IPS DF 6.9 (cell line): ENCODE results near the gene SPATA24.
"Not testable (repeated sequence)": the region's sequence is repeated elsewhere in the genome, so short reads cannot be mapped to it uniquely, and the experiment has no call there.

Experiments used
- DNase-seq: peaks from one replicate; pipeline ENCODE4 v3.0.0-alpha.2; 2013; ENCODE audit warnings: low read depth, low spot score
- H3K27ac ChIP-seq: one replicate; pipeline ENCODE4 v1.5.1; 2013; ENCODE audit warnings: low read length, control low read depth
- H3K27me3 ChIP-seq: 2 replicates; pipeline ENCODE4 v1.6.1; 2013; ENCODE audit warnings: mild to moderate bottlenecking, low read length; ENCODE audit not compliant: control insufficient read depth, insufficient read depth
- H3K36me3 ChIP-seq: 2 replicates; pipeline ENCODE4 v1.6.1; 2013; ENCODE audit warnings: low read length; ENCODE audit not compliant: control insufficient read depth, insufficient read depth
- H3K4me1 ChIP-seq: 2 replicates; pipeline ENCODE4 v1.6.1; 2013; ENCODE audit warnings: low read length; ENCODE audit not compliant: control insufficient read depth, insufficient read depth
- H3K4me3 ChIP-seq: 2 replicates; pipeline ENCODE4 v1.5.1; 2013; ENCODE audit warnings: mild to moderate bottlenecking, low read length
- H3K9me3 ChIP-seq: 2 replicates; pipeline ENCODE4 v1.6.1; 2013; ENCODE audit warnings: low read length, inconsistent platforms; ENCODE audit not compliant: control insufficient read depth, insufficient read depth
- WGBS: extraction: QIAGEN DNeasy Blood & Tissue Kit; methylation state at CpG from one replicate; pipeline ENCODE4 v1.1.7; 2013; ENCODE audit warnings: mixed read lengths, missing lambda C conversion rate; ENCODE audit not compliant: insufficient read length, insufficient coverage; 5-methylcytosine and 5-hydroxymethylcytosine counted together

SPATA24 gene

GRCh38 chr5:139403787-139404483, at the start of gene SPATA24:
Gene SPATA24 (minus strand): TSS chr5:139404089. CDS start chr5:139404060, 29 bp downstream.
- peak; percentile 91 for DNase-seq
- peak within 1 kb of the TSS; percentile 97; the same call in 1 of the 2 replicates for H3K4me3 ChIP-seq
- peaks cover 3% of the 10 kb centered on the region for H3K4me1 ChIP-seq
- H3K27me3 ChIP-seq: no peaks in the 10 kb centered on the region
- peaks cover 8% of the 10 kb centered on the region; the same call in 1 of the 2 replicates for H3K36me3 ChIP-seq
- H3K27ac ChIP-seq: no peak within 1 kb of the TSS
- no CpG with 5 or more reads among the region's 41 CpGs for whole genome bisulfite sequencing
- no peaks in the 10 kb centered on the region for H3K9me3 ChIP-seq

GRCh38 chr5:139451878-139452660, 48.2 kb upstream of the SPATA24 start:
- no peak for DNase-seq
- 100% methylated on average over 3 of the region's 3 CpGs for WGBS

GRCh38 chr5:139451176-139451575, 47.3 kb upstream of the SPATA24 start:
- H3K4me1 ChIP-seq: no peaks in the 10 kb centered on the region
- H3K9me3 ChIP-seq: no peaks in the 10 kb centered on the region
- no peak overlapping the region for H3K27ac ChIP-seq
- 0 out of 2 replicates have a peak, but pooled peaks cover 5% of the 10 kb centered on the region for H3K36me3 ChIP-seq
- H3K27me3 ChIP-seq: no peaks in the 10 kb centered on the region
- 100% methylated on average over 2 of the region's 2 CpGs for WGBS
- DNase-seq: no peak
- H3K4me3 ChIP-seq: no peak overlapping the region

More at GRCh38 chr5:139451878-139452660, 48.2 kb upstream of the SPATA24 start:
- H3K9me3 ChIP-seq: no peaks in the 10 kb centered on the region
- no peak overlapping the region for H3K4me3 ChIP-seq
- no peaks in the 10 kb centered on the region for H3K4me1 ChIP-seq
- H3K27ac ChIP-seq: no peak overlapping the region
- H3K36me3 ChIP-seq: 0 out of 2 replicates have a peak, but pooled peaks cover 5% of the 10 kb centered on the region
- no peaks in the 10 kb centered on the region for H3K27me3 ChIP-seq

GRCh38 chr5:139446956-139447779, 43.3 kb upstream of the SPATA24 start:
- no peak overlapping the region for H3K27ac ChIP-seq
- no peak for DNase-seq

GRCh38 chr5:139445325-139446170, 41.7 kb upstream of the SPATA24 start:
- Histone ChIP-seq H3K36me3 (no peaks in the 10 kb centered on the region), H3K4me1 (no peaks in the 10 kb centered on the region), H3K9me3 (no peaks in the 10 kb centered on the region), H3K4me3 (no peak overlapping the region), H3K27me3 (no peaks in the 10 kb centered on the region), H3K27ac (no peak overlapping the region)
- no CpG with 5 or more reads among the region's 7 CpGs for WGBS
- no peak for DNase-seq

More at GRCh38 chr5:139446956-139447779, 43.3 kb upstream of the SPATA24 start:
- Histone ChIP-seq H3K9me3 (no peaks in the 10 kb centered on the region), H3K27me3 (no peaks in the 10 kb centered on the region), H3K4me3 (no peak overlapping the region), H3K36me3 (0 out of 2 replicates have a peak, but pooled peaks cover 3% of the 10 kb centered on the region), H3K4me1 (no peaks in the 10 kb centered on the region)
- no CpG with 5 or more reads among the region's 5 CpGs for WGBS

GRCh38 chr5:139443831-139444453, 40.1 kb upstream of the SPATA24 start:
- no peaks in the 10 kb centered on the region for H3K27me3 ChIP-seq
- no peaks in the 10 kb centered on the region for H3K9me3 ChIP-seq
- H3K4me1 ChIP-seq: peaks cover 1% of the 10 kb centered on the region; the same call in 1 of the 2 replicates
- H3K27ac ChIP-seq: no peak overlapping the region
- WGBS: no CpG with 5 or more reads among the region's 4 CpGs
- no peaks in the 10 kb centered on the region for H3K36me3 ChIP-seq
- DNase-seq: no peak
- H3K4me3 ChIP-seq: no peak overlapping the region

GRCh38 chr5:139440416-139440815, 36.5 kb upstream of the SPATA24 start:
- DNase-seq, H3K27me3 ChIP-seq, H3K36me3 ChIP-seq, H3K27ac ChIP-seq, H3K9me3 ChIP-seq, H3K4me1 ChIP-seq, H3K4me3 ChIP-seq: not testable (repeated sequence)
- WGBS: no CpG with 5 or more reads among the region's 17 CpGs

- Histone ChIP-seq H3K4me1 (peaks cover 1% of the 10 kb centered on the region; the same call in 1 of the 2 replicates), H3K4me3 (peak within 1 kb of the TSS; percentile 76; the same call in 1 of the 2 replicates), H3K27ac (no peak within 1 kb of the TSS), H3K36me3 (no peaks in the 10 kb centered on the region), H3K9me3 (no peaks in the 10 kb centered on the region), H3K27me3 (no peaks in the 10 kb centered on the region)
- WGBS: no CpG with 5 or more reads among the region's 49 CpGs
- peak; percentile 93 for DNase-seq
Measured at GRCh38 chr5:139439013-139439903, 35.4 kb upstream of the SPATA24 start, which contains the start of gene DNAJC18. Gene DNAJC18 (minus strand): TSS chr5:139439525. CDS start chr5:139439445, 80 bp downstream.
